ENCODE measurements around the gene MYL11.
"Not testable (repeated sequence)": the region's sequence is repeated elsewhere in the genome, so short reads cannot be mapped to it uniquely, and the experiment has no call there.

The MYL11 gene

GRCh38 chr16:30374538-30374937, at the start of gene MYL11:
Gene MYL11 (plus strand): TSS chr16:30374802. CDS start chr16:30374858, 56 bp downstream.
- no peak for DNase-seq
- no peak for TF ChIP-seq GATA1 (IDR thresholded peaks at IDR 0.05; ENCODE audit: low read depth, low read length)
- TF ChIP-seq POLR2A (IDR thresholded peaks at IDR 0.05; ENCODE audit: low read length), result no peak

DNA sequence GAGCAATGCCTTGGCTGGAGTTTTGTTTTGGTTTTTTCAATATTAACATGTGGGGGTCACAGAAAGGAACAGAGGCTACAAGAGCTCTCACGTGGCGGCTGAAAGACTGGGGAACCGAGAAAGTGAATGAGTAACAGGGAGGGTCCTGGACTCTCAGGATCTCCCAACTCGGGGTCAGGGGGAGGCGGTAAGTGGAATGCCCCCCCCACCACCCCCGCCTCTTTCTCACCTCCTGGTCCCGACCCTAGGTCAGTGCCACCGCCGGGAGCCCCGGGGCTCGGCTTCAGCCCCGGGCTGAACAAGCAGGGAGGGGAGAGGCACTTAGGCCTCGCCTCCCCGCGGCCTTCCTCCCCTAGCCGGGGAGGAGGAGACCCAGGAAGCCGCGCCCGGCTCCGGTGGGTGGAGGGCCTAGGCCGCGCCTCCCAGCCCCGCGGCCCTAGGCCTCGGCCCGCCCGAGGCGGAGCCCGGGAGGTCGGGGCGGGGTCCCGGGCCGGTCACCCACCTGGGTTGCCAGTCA, 40.1 kb upstream of the MYL11 start:
- peak; percentile 9 for TF ChIP-seq POLR2A (IDR thresholded peaks at IDR 0.05; ENCODE audit: low read length)
- DNase-seq, result peak; percentile 88 to 92

DNA sequence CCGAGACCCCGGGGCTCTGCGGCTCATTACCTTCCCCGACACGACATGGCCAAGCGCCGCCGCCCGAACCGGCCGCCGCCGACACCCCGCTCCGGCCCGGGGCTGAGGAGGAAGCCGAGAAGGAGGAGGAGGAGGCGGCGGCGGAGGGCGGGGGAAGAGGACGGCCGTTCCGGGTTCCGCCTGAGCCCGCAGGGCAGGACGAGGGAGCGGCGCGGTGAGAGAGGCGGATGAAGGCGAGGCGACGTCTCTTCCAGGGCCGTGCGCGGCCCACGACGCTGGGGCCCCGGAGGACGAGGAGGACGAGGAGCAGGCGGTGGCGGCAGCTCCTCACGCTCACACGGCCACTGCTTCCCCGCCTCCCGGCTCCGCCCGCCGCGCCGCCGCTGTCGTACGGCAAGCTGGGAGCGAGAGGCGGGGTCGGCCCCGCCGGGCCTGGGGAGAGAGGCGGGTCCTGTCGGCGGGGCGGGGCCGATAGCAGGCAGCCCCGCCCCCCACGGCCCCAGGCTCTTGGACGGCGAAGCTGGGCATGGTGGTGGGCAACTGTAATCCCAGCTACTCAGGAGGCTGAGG, 39.5 kb upstream of the MYL11 start:
- peak; percentile 88 to 92 for DNase-seq
- peak; percentile 69 for TF ChIP-seq POLR2A (IDR thresholded peaks at IDR 0.05; ENCODE audit: low read length)

DNA sequence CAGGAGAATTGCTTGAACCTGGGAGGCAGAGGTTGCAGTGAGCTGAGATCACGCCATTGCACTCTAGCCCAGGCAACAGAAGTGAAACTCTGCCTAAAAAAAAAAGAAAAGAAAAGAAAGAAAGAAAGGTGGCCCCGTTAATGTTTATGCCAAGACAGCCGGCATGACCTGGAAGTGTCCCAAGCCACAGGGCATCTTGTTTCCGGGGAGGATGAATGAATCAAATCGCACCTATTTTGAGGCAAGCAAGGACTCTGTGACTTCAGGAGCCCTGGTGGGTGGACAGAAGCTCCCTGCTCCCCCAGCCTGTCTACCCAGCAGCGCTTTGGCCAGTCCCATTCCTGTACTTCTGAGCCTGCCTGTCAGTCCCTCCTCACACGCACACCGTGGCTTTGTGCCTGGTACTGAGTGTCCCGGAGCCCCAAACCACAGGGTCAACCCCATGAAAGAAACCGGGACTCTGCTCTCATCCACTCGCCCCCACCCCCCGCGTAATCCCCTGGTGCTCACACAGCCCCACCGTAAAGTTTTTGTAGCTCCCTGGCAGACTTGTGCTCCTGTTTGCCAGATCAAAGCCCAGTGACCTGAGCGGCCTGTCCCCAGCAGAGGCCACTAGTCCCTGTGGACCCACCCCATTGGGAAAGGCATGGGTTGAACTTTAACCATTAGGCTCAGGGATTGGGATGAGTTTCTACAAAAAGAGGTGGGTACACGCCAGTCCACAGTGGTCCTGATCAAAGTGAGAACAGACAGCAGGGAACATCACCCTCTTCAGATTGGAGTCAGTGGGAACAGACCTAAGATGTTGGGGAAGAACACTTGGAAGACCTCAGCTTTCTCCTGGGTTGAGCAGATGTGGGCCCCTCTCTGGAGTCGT, 38.8 kb upstream of the MYL11 start:
- DNase-seq, result no peak
- no peak for TF ChIP-seq POLR2A (IDR thresholded peaks at IDR 0.05; ENCODE audit: low read length)
- TF ChIP-seq GATA1 (IDR thresholded peaks at IDR 0.05; ENCODE audit: low read depth, low read length), result no peak

GRCh38 chr16:30337964-30338357, 36.6 kb upstream of the MYL11 start:
- not testable (repeated sequence) for DNase-seq

- DNase-seq, result not testable (repeated sequence)
Measured at GRCh38 chr16:30338715-30339114, 35.9 kb upstream of the MYL11 start.

GRCh38 chr16:30340621-30341020, 34.0 kb upstream of the MYL11 start:
- no peak for TF ChIP-seq POLR2A (IDR thresholded peaks at IDR 0.05; ENCODE audit: low read length)
- no peak for TF ChIP-seq GATA1 (IDR thresholded peaks at IDR 0.05; ENCODE audit: low read depth, low read length)
- DNase-seq, result no peak

- not testable (repeated sequence) for DNase-seq
Measured at GRCh38 chr16:30341971-30342370, 32.6 kb upstream of the MYL11 start.

GRCh38 chr16:30342751-30343490, 31.7 kb upstream of the MYL11 start:
- TF ChIP-seq POLR2A (IDR thresholded peaks at IDR 0.05; ENCODE audit: low read length) (no peak), GATA1 (IDR thresholded peaks at IDR 0.05; ENCODE audit: low read depth, low read length) (no peak)
- DNase-seq, result no peak

DNA sequence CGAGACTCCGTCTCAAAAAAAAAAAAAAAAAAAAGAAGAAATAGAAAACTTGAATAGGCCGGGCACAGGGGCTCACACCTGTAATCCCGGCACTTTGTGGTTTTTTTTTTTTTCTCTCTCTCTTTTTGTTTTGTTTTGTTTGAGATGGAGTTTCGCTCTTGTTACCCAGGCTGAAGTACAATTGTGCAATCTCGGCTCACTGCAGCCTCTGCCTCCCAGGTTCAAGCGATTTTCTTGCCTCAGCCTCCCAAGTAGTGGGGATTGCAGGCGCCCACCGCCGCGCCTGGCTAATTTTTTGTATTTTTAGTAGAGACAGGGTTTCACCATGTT, 31.1 kb upstream of the MYL11 start:
- DNase-seq, result not testable (repeated sequence)

GRCh38 chr16:30346286-30346685, 28.3 kb upstream of the MYL11 start:
- TF ChIP-seq GATA1 (IDR thresholded peaks at IDR 0.05; ENCODE audit: low read depth, low read length), result no peak
- TF ChIP-seq POLR2A (IDR thresholded peaks at IDR 0.05; ENCODE audit: low read length), result no peak
- no peak for DNase-seq

DNA sequence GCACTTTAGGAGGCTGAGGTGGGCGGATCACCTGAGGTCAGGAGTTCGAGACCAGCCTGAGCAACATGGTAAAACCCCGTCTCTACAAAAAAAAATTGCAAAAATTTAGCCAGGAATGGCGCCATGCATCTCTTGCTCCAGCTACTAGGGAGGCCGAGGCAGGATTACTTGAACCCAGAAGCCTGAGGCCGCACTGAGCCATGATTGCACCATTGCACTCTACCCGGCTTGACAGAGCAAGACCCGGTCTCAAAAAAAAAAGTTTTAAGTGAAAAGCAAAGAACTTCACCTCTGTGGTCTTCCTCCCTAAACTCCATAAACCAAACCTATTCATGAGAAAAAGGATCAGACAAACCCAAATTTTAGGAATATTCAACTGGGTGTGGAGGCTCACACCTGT, 26.5 kb upstream of the MYL11 start:
- TF ChIP-seq GATA1 (IDR thresholded peaks at IDR 0.05; ENCODE audit: low read depth, low read length) (no peak), POLR2A (IDR thresholded peaks at IDR 0.05; ENCODE audit: low read length) (no peak)
- no peak for DNase-seq

DNA sequence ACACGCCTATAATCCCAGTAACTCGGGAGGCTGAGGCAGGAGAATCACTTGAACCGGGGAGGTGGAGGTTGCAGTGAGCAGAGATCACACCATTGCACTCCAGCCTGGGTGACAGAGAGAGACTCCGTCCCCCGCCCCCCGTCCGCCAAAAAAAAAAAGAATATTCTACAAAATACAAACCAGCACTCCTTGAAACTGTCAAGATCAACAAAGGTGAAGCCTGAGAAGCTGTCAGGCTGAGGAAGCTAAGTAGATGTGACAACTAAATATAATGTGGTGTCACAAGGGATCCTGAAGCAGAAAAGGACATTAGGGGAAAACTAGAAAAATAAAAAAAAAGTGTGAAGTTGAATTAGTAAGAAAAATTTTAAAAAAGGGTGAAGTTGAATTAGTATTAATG, 25.7 kb upstream of the MYL11 start:
- TF ChIP-seq GATA1 (IDR thresholded peaks at IDR 0.05; ENCODE audit: low read depth, low read length) (no peak), POLR2A (IDR thresholded peaks at IDR 0.05; ENCODE audit: low read length) (no peak)
- no peak for DNase-seq

- TF ChIP-seq POLR2A (IDR thresholded peaks at IDR 0.05; ENCODE audit: low read length), result no peak
- no peak for TF ChIP-seq GATA1 (IDR thresholded peaks at IDR 0.05; ENCODE audit: low read depth, low read length)
- no peak for DNase-seq
Measured at GRCh38 chr16:30349675-30350074, 24.9 kb upstream of the MYL11 start.
